ENCODE data around the gene PPP3CA.
"Not testable (repeated sequence)": the region's sequence is repeated elsewhere in the genome, so short reads cannot be mapped to it uniquely, and the experiment has no call there.

The PPP3CA gene

DNA sequence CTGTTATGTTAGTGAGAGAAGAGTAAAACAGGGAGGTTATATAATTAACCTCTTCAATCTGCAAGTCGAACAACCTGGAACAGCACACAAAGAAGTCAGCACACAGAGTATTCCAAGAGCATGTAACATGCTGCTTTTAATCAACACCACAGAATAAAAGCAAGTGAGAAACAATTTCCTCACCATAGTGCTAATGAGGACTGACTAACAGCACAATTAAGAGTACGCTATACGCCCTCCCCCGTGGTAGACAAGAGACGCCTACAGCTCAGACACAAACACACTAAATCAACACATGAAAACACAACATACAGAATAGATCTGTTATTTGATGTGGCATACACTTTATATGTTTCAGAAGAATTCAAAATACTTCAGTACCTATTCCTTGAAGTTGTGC lies 103.0 kb downstream of the PPP3CA start:
- no peak for DNase-seq

- no peak for DNase-seq
Observed at GRCh38 chr4:101242441-101242840, 104.9 kb downstream of the PPP3CA start.

- DNase-seq, result no peak
Observed at GRCh38 chr4:101240099-101240498, 107.2 kb downstream of the PPP3CA start.

GRCh38 chr4:101239665-101240064 lies 107.7 kb downstream of the PPP3CA start:
- DNase-seq, result no peak

GRCh38 chr4:101238706-101239105 lies 108.6 kb downstream of the PPP3CA start:
- DNase-seq, result no peak

DNA sequence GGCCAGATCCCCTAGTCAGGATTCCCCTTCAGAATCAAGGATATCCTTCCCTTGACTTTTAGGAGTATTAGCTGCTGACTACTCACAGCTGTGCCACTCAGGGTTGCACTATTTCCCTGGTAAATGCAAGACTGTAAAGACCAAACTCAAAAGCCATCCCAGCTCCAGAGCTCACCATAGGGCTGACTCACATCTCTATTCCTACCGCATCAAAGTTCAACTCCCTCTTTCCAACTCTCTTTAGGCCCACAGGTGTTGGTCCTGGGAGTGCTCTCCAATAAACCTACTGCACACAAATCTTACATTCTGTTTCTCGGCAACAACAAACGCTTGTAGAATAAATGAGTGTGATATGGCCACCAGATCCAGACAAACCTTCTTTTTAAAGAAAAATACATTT lies 109.6 kb downstream of the PPP3CA start:
- no peak for DNase-seq

- DNase-seq, result no peak
Observed at GRCh38 chr4:101236097-101236496, 111.2 kb downstream of the PPP3CA start.

GRCh38 chr4:101234141-101234540 lies 113.2 kb downstream of the PPP3CA start:
- DNase-seq, result not testable (repeated sequence)

DNA sequence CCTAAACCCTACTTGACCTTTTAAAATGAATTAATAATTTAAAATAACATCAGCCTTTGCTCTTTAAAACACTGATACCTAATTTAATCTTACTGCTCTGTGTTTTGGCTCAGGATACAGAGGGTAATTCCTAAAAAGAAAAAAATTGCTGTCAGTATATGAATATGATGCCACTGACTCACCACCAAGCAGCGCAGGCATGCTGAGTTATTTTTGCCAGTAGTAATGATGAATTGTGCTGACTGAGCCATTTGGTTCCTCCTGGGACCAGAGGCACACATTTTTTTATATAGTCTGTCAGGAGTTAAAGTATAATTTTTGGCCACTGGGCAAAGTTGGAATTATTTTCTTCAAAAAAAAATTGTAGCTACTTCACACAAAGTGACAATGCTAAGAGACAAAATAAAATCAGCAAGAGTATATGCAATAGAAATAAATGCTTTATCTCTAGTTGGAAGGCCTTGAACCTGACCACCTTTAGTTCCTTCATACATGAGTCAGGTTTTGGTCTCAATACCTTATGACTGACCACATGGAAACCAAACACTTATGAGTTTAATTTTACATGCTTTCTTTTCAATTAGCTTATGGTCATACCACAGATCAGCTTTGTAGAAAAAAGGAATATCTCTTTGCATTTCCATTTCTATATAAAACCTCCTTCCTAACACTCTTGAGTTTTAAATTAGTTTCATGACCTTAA lies 115.1 kb downstream of the PPP3CA start:
- DNase-seq, result peak; percentile 15 to 68

DNA sequence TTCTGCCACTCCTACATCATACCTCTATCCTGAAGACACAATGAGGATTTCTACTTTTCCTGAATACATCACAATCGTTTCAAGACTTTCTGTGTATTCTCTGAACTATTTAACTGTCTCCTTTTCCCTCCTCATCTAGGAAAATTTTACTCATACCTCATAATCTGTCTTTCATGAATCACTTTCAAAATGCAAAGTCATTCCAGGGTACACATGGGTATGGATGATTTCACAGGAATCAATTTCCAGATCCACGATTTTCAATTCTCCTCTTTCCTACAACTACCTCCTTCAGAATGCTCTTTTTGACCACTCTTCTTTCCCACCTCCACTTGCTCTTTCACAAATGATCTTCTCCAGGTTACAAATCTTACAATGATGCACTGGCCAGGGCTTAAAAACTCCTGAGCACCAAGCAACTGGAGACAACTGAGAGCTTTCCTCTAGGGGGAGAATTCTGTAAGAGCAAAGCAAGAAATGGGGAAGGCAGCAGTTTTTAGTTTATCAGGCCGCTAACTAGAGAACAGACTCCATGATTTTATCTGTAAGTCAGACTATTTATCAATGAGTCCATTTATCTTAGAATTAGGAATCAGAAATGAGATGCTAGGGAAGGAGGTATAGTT lies 116.4 kb downstream of the PPP3CA start:
- DNase-seq, result no peak

DNA sequence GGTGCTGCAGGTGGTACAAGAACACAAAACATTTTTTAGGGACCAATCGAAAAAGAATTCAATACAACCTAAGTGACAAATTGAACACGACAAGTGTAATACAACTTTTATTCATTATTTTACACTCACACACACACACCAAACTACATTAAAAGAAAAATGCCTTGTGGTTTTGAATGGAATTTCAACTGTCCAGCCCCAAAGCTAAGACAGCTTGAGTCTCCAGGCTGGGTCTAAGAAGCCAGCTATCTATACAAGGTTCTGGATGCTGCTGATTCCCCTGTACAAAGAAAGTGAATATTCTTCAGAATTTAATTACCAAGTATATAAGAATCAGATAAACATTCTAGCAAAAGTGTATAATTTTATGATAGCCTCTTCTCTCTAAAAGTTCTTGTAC lies 118.2 kb downstream of the PPP3CA start:
- no peak for DNase-seq

- no peak for DNase-seq
Observed at GRCh38 chr4:101227715-101228114, 119.6 kb downstream of the PPP3CA start.

- no peak for DNase-seq
Observed at GRCh38 chr4:101224358-101225218, 122.7 kb downstream of the PPP3CA start.

DNA sequence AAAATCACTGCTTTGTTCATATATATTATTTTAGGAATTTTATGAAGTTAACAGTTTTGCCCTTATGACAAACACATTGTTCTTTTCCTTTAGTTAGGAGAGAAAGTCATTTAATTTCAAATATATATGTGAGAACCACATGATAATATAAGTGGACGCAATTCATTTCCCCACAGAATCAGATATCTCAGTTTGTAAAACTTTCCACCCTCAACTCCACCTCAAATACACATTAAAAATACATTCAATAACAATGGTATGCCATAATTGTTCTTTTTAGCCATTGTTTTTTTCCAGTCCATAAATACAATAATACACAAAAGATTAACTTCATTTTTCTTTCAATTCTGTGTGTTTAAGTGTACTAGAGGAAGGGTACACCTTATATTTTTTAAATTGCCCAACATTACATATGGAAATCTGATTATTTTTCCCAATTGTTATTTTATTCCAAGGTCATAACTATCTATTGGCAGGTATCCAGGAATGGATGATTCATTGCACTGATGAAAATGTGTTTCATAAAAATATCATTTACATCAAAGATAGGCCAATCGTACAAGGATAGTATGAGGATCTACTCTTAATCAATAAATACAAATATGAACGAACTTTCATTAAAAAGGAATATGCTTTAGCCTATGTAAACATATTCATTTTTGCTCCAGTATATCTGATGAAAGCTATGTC lies 125.0 kb downstream of the PPP3CA start:
- DNase-seq, result peak in 1 of 2 experiments; percentile 14

GRCh38 chr4:101221294-101221693 lies 126.0 kb downstream of the PPP3CA start:
- DNase-seq, result no peak

DNA sequence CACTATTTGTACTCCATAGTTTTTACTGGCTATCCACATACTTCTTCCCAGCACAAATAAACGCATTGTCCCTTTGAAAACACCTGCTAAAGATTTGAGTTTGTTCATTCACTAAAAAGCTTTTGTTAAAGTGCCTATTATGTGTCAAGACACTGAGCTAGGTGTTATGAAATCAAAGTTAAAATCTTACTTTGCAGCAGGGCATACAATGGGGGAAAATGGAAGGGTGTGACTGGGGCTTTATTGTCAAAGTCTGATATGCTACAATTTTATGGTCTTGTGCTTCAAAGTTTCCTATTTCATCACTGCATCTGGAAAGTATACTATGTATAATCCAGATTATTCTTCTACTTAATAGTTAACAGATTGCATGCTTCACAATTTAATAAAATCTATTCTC lies 128.4 kb downstream of the PPP3CA start:
- no peak for DNase-seq

GRCh38 chr4:101218346-101218745 lies 129.0 kb downstream of the PPP3CA start:
- no peak for DNase-seq

DNA sequence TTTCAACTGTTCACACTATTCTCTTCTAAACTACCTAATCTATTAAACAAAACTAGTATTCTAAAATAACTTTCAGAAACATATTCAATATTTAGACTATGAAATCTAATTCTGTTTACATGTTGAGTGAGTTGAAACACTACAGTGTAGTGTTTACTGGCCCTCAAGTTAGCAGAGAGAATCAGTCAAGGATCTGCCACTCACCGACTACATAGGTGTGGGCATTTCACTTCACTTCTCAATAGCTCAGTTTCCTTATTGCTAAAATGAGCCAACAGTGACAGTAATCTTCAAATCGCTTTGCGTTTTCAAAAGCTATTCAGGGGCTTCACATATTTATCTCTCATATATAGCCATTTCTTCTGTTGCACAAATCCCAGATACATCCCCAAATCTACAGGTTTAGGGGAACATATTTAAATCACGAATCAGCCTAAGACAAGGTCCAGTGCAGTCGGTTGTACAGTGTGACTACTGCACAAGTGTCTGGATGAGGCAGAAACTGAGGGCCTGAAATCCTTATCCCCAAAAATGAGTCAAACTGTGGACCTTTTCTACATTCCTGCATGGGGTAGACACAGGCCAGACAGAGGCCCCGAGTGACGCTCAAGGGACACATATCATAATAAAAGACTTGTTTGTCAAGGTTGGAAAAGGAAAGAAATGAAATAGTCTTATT lies 129.8 kb downstream of the PPP3CA start:
- no peak for DNase-seq

DNA sequence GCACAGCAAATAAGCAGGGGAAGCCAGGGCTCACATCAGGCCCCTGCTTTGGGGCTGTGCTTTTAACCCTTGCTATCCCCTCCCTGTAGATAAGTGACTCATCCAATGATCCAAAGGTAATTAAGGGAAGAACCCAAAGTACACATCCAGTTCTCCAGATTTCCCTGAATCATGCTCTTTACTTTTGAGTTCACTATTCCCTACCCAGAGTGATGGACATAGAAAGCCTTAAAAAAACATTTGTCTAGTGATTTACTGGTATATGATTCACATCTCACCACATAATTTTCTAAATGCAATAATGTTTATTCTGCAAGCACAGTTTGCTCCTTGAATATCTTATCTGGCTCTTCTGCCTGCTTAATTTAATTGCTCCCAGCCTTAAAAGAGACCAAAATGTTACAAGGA lies 136.2 kb downstream of the PPP3CA start:
- no peak for DNase-seq

DNA sequence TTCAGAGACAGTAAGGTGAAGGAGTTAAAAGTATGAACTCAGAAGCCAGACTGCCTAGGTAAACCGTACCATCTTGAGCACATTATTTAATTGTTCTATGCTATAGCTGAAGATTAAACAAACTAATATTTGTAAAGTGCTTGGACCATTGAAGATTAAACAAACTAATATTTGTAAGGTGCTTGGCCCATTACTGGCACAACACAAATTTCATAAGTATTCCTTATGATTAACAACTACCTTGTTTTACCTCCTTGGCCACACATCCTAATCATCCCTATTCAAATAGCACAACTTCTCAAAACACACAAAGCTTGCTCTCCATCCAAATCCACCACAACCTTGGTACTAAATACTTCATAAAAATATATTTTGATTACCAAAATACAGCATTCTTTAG lies 137.0 kb downstream of the PPP3CA start:
- no peak for DNase-seq

DNA sequence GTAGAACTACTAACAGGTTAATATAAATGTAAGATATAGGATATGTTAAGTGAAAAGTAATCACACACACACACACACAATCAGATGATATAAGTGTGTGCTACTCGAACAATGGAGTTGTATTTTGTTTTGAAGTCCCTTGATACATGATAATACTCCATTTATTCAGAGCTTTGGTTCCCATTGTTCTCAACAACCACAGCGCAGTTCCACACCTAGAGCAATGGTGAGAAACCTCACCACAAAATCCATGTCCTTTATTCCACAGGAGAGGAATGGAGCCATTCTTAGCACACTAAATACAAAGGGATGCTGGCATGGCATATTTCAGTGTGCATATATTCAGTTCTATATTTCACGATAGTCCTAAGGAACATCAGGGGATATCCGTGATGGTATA lies 139.2 kb downstream of the PPP3CA start:
- DNase-seq, result no peak

GRCh38 chr4:101205916-101206315 lies 141.4 kb downstream of the PPP3CA start:
- no peak for DNase-seq

DNA sequence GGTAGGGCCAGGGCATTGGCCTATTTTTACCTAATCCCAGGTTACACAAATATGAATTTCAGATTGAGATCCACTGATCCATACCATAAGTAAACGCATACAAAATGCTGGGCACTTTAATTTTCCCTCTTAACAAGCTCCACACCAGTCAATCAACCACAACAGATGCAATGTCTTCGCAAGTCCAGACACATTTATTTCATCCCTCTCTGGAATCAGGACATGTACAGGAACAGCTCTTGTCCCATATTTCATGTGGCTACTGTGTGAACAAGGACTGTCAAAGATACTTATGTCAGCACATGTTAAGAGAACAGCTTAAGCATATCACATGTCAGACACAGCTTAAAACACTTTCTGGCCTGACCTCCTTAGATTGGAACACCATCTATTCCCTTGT lies 145.9 kb downstream of the PPP3CA start:
- peak in 1 of 2 experiments; percentile 26 for DNase-seq
